ENCODE data around the gene KRTAP20-1. TPM values are rescaled to one million over a fixed set of nuclear protein-coding genes. Genes with fewer than 3 reads are reported as not detected.

The KRTAP20-1 gene
- not detected in 3 replicates for total RNA-seq

DNA sequence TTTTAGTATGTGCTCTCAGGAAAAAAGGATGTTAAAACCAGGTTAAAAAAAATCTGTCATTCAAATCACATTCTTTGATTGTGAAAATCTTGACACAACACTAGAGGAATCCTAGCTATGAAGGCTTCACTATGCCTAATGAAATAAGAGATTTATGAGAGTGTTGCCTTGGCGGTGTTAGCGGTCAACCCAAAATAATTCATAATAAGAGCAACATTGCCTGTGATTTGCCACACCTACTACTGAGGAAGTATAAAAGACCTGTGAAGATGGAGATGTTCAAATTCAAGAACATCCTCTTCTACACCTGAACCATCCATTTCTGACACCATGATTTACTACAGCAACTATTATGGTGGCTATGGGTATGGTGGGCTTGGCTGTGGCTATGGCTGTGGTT is at the start of gene KRTAP20-1:
Gene KRTAP20-1, plus strand, starts transcription at position 301 of the 400 bp plus-strand sequence. Its CDS starts 30 bp downstream, at position 331.
- no peak within 1 kb of the TSS for H3K27ac Mint-ChIP-seq

GRCh38 chr21:30567617-30568016 is 48.6 kb upstream of the KRTAP20-1 start:
- no peak for DNase-seq (ENCODE audit: low spot score in 2 of 2, unreplicated experiment in 2 of 2)
- TF ChIP-seq, protein P1, sequence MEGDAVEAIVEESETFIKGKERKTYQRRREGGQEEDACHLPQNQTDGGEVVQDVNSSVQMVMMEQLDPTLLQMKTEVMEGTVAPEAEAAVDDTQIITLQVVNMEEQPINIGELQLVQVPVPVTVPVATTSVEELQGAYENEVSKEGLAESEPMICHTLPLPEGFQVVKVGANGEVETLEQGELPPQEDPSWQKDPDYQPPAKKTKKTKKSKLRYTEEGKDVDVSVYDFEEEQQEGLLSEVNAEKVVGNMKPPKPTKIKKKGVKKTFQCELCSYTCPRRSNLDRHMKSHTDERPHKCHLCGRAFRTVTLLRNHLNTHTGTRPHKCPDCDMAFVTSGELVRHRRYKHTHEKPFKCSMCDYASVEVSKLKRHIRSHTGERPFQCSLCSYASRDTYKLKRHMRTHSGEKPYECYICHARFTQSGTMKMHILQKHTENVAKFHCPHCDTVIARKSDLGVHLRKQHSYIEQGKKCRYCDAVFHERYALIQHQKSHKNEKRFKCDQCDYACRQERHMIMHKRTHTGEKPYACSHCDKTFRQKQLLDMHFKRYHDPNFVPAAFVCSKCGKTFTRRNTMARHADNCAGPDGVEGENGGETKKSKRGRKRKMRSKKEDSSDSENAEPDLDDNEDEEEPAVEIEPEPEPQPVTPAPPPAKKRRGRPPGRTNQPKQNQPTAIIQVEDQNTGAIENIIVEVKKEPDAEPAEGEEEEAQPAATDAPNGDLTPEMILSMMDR (IDR thresholded peaks at IDR 0.05; ENCODE audit: unreplicated experiment), result no peak
- peaks cover 18% of the 10 kb centered on the region for H3K9me3 Mint-ChIP-seq
- H3K36me3 Mint-ChIP-seq, result no peaks in the 10 kb centered on the region
- H3K27ac Mint-ChIP-seq, result no peak overlapping the region
- H3K27me3 Mint-ChIP-seq (ENCODE audit: low read depth), result no peaks in the 10 kb centered on the region
- no peak overlapping the region for H3K4me3 Mint-ChIP-seq
- no peaks in the 10 kb centered on the region for H3K4me1 Mint-ChIP-seq

More for the DNA sequence above, at the start of gene KRTAP20-1:
- Mint-ChIP-seq H3K9me3 (peaks cover 53% of the 10 kb centered on the region), H3K36me3 (no peaks in the 10 kb centered on the region), H3K4me3 (no peak within 1 kb of the TSS), H3K4me1 (no peaks in the 10 kb centered on the region), H3K27me3 (ENCODE audit: low read depth) (no peaks in the 10 kb centered on the region)
- TF ChIP-seq, protein P1 (IDR thresholded peaks at IDR 0.05; ENCODE audit: unreplicated experiment), result no peak
- no peak for DNase-seq (ENCODE audit: low spot score in 2 of 2, unreplicated experiment in 2 of 2)

GRCh38 chr21:30577766-30578165 is 38.5 kb upstream of the KRTAP20-1 start:
- no peaks in the 10 kb centered on the region for H3K27me3 Mint-ChIP-seq (ENCODE audit: low read depth)
- no peak overlapping the region for H3K27ac Mint-ChIP-seq
- H3K4me3 Mint-ChIP-seq, result no peak overlapping the region
- DNase-seq (ENCODE audit: low spot score in 2 of 2, unreplicated experiment in 2 of 2), result no peak
- no peaks in the 10 kb centered on the region for H3K36me3 Mint-ChIP-seq
- TF ChIP-seq, protein P1 (IDR thresholded peaks at IDR 0.05; ENCODE audit: unreplicated experiment), result no peak
- no peaks in the 10 kb centered on the region for H3K4me1 Mint-ChIP-seq
- H3K9me3 Mint-ChIP-seq, result peaks cover 17% of the 10 kb centered on the region

DNA sequence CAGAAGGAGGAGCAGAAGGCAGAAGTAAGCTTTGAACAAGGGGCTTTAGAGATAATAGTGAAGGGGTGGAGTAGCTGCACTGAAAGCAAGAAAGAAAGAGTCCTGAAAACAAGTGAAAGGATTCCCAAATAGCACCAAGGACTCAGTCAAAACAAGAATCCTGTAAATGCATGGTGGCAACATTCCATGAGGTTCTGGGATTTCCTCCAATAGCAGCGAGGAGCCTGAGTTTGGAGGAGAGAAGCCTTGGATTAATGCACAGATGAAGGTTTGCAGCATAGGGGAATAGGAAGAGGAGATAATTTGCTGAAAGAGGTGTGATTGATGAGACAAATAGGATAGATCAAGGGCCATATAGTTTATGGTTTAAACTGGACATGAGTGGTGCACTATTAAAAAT is 36.9 kb upstream of the KRTAP20-1 start:
- Mint-ChIP-seq H3K27me3 (ENCODE audit: low read depth) (no peaks in the 10 kb centered on the region), H3K27ac (no peak overlapping the region), H3K4me3 (no peak overlapping the region), H3K4me1 (no peaks in the 10 kb centered on the region), H3K9me3 (peaks cover 16% of the 10 kb centered on the region), H3K36me3 (no peaks in the 10 kb centered on the region)
- DNase-seq (ENCODE audit: low spot score in 2 of 2, unreplicated experiment in 2 of 2), result no peak
- TF ChIP-seq, protein P1 (IDR thresholded peaks at IDR 0.05; ENCODE audit: unreplicated experiment), result no peak

- TF ChIP-seq, protein P1 (IDR thresholded peaks at IDR 0.05; ENCODE audit: unreplicated experiment), result no peak
- no peaks in the 10 kb centered on the region for H3K36me3 Mint-ChIP-seq
These were observed 36.1 kb upstream of the KRTAP20-1 start for GRCh38 chr21:30580132-30580531.

DNA sequence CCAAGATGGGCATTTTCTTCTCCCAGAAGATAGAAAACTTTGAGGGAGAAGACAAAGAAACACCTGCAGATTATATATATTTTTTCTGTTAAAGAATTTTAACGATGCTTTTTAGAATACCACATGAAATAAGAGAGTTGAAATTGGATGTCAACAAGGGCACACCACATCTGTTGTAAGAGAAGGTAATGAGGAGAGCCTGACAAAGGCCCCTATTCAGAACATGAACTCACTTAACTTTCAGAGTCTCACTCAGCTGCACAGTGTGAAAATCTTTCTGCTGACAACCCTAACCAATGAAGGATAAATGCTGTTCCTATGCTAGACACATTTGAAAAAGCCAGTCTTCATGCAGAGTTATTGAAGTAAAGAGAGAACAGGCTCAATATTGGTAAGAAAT is 33.4 kb upstream of the KRTAP20-1 start:
- Mint-ChIP-seq H3K27ac (no peak overlapping the region), H3K4me1 (no peaks in the 10 kb centered on the region), H3K4me3 (no peak overlapping the region), H3K27me3 (ENCODE audit: low read depth) (no peaks in the 10 kb centered on the region), H3K9me3 (peaks cover 31% of the 10 kb centered on the region), H3K36me3 (no peaks in the 10 kb centered on the region)
- TF ChIP-seq, protein P1 (IDR thresholded peaks at IDR 0.05; ENCODE audit: unreplicated experiment), result no peak
- DNase-seq (ENCODE audit: low spot score in 2 of 2, unreplicated experiment in 2 of 2), result no peak

More at GRCh38 chr21:30580132-30580531, 36.1 kb upstream of the KRTAP20-1 start:
- H3K9me3 Mint-ChIP-seq, result peaks cover 20% of the 10 kb centered on the region
- no peaks in the 10 kb centered on the region for H3K4me1 Mint-ChIP-seq
- no peak for DNase-seq (ENCODE audit: low spot score in 2 of 2, unreplicated experiment in 2 of 2)
- H3K27ac Mint-ChIP-seq, result no peak overlapping the region
- H3K4me3 Mint-ChIP-seq, result no peak overlapping the region
- H3K27me3 Mint-ChIP-seq (ENCODE audit: low read depth), result no peaks in the 10 kb centered on the region

All from mesothelial cell of epicardium (in vitro differentiated cells).